SK-N-SH (cell line): ENCODE measurements around the gene DENND5A. TPM values are rescaled to one million over a fixed set of nuclear protein-coding genes. Genes with fewer than 3 reads are reported as not detected.

ENCODE experiments used
- CTCF ChIA-PET: fragments of 300-600, 350-600 bp; formaldehyde crosslinking; extraction: SDS; loops from one replicate; lab custom pipeline; 2021; lab: Yijun Ruan, JAX
- POLR2A ChIA-PET: fragments of 350-600 bp; sonication (Branson Sonifier 250); formaldehyde crosslinking; extraction: SDS; loops from one replicate; lab custom pipeline; 2020; ENCODE audit warnings: antibody characterized with exemption, inconsistent platforms; lab: Yijun Ruan, JAX
- DNase-seq: peaks from one replicate; pipeline ENCODE4 v3.0.0; 2012
- H2AFZ ChIP-seq: fragments of 200-600 bp; sonication (generic); 2 replicates; pipeline ENCODE4 v1.8.1; 2016; ENCODE audit warnings: antibody characterized with exemption, mild to moderate bottlenecking, low read depth
- H3F3A ChIP-seq: fragments of 200-600 bp; sonication (generic); replicated peaks from 2 replicates; pipeline ENCODE3; 2016; ENCODE audit warnings: antibody characterized with exemption, mild to moderate bottlenecking; ENCODE audit not compliant: insufficient read depth
- H3K27ac ChIP-seq, 2 experiments: fragments of 200-500 bp in 1 of 2; fragments of 200-600 bp in 1 of 2; sonication (Bioruptor generic) in 1 of 2; sonication (generic), shearing (Covaris generic) in 1 of 2; 2 replicates each; pipeline versions ENCODE4 v1.5.1 to v1.6.1; 2014 to 2016; ENCODE audit warnings: low read depth in 2 of 2, inconsistent platforms in 1 of 2, low read length in 1 of 2, mild to moderate bottlenecking in 1 of 2, mixed read lengths in 1 of 2
- H3K27me3 ChIP-seq: fragments of 200-600 bp; sonication (generic), shearing (Covaris generic); 2 replicates; pipeline ENCODE4 v1.6.1; 2016; ENCODE audit warnings: mixed run types; ENCODE audit not compliant: insufficient read depth
- H3K36me3 ChIP-seq, 2 experiments: fragments of 200-500 bp in 1 of 2; fragments of 200-600 bp in 1 of 2; sonication (Bioruptor generic) in 1 of 2; sonication (generic) in 1 of 2; replicated peaks in 1 of 2; 2 replicates each; pipeline versions ENCODE3 to v1.5.1; 2014 to 2016; ENCODE audit warnings: low read length in 1 of 2, mild to moderate bottlenecking in 1 of 2; ENCODE audit not compliant: insufficient read depth in 2 of 2, control insufficient read depth in 1 of 2
- H3K4me1 ChIP-seq, 2 experiments: fragments of 200-500 bp in 1 of 2; fragments of 200-600 bp in 1 of 2; sonication (Bioruptor generic) in 1 of 2; sonication (generic), shearing (Covaris generic) in 1 of 2; 2 replicates each; pipeline versions ENCODE4 v1.5.1 to v1.6.1; 2014 to 2016; ENCODE audit warnings: low read depth in 1 of 2, low read length in 1 of 2, mixed run types in 1 of 2; ENCODE audit not compliant: insufficient read depth in 2 of 2, control insufficient read depth in 1 of 2
- H3K4me2 ChIP-seq: fragments of 200-600 bp; sonication (generic), shearing (Covaris generic); 2 replicates; pipeline ENCODE4 v1.6.1; 2017; ENCODE audit warnings: mixed run types
- H3K4me3 ChIP-seq, 2 experiments: fragments of 200-500 bp in 1 of 2; fragments of 200-600 bp in 1 of 2; sonication (Bioruptor generic) in 1 of 2; sonication (generic), shearing (Covaris generic) in 1 of 2; 2 replicates each; pipeline versions ENCODE4 v1.5.1 to v1.8.1; 2014 to 2016; ENCODE audit warnings: low read depth in 2 of 2, inconsistent platforms in 1 of 2, low read length in 1 of 2, mild to moderate bottlenecking in 1 of 2, mixed read lengths in 1 of 2, moderate library complexity in 1 of 2
- H3K79me2 ChIP-seq: fragments of 200-600 bp; sonication (generic); 2 replicates; pipeline ENCODE4 v1.8.1; 2017; ENCODE audit warnings: mild to moderate bottlenecking; ENCODE audit not compliant: insufficient read depth
- H3K9ac ChIP-seq: fragments of 200-600 bp; sonication (generic); 2 replicates; pipeline ENCODE4 v1.6.1; 2017; ENCODE audit warnings: mixed run types
- H3K9me2 ChIP-seq: fragments of 200-600 bp; sonication (generic); 2 replicates; pipeline ENCODE4 v1.6.1; 2017; ENCODE audit warnings: mixed run types
- H3K9me3 ChIP-seq: fragments of 200-600 bp; sonication (generic); 2 replicates; pipeline ENCODE4 v1.6.1; 2017; ENCODE audit warnings: mixed run types, mild to moderate bottlenecking, moderate library complexity
- H4K20me1 ChIP-seq: fragments of 200-600 bp; sonication (generic); 2 replicates; pipeline ENCODE4 v1.6.1; 2017; ENCODE audit warnings: mild to moderate bottlenecking, mixed run types; ENCODE audit not compliant: insufficient read depth
- CHD2 ChIP-seq: fragments of 150-350 bp; IDR thresholded peaks from 2 replicates; pipeline ENCODE4 v1.6.1; 2018; ENCODE audit warnings: low read length; ENCODE audit not compliant: partially characterized antibody
- EP300 ChIP-seq, 2 experiments: IDR thresholded peaks; 2 replicates each; pipeline versions ENCODE4 v1.4.0 to v1.6.1; 2012; ENCODE audit warnings: borderline replicate concordance in 1 of 2, low read depth in 1 of 2, low read length in 1 of 2
- FOXM1 ChIP-seq: IDR thresholded peaks from 2 replicates; pipeline ENCODE4 v1.4.0; 2012; ENCODE audit warnings: low read depth, mild to moderate bottlenecking
- GATA2 ChIP-seq: sonication (generic); formaldehyde crosslinking; IDR thresholded peaks from 2 replicates; pipeline ENCODE4 v1.5.0; 2020; ENCODE audit warnings: mild to moderate bottlenecking, missing genetic modification reagents
- JUND ChIP-seq: IDR thresholded peaks from 2 replicates; pipeline ENCODE4 v1.4.0; 2012
- MXI1 ChIP-seq: IDR thresholded peaks from 2 replicates; pipeline ENCODE4 v1.6.1; 2012; ENCODE audit warnings: mild to moderate bottlenecking, low read depth, low read length, improper control_type of control experiment
- NRF1 ChIP-seq: IDR thresholded peaks from 2 replicates; pipeline ENCODE4 v1.6.1; 2012; ENCODE audit warnings: low read depth, mild to moderate bottlenecking, low read length
- RAD21 ChIP-seq: IDR thresholded peaks from 2 replicates; pipeline ENCODE4 v1.6.1; 2012; ENCODE audit warnings: mild to moderate bottlenecking, low read length
- RXRA ChIP-seq: IDR thresholded peaks from 2 replicates; pipeline ENCODE4 v1.4.0; 2012; ENCODE audit warnings: low read depth, mild to moderate bottlenecking, borderline replicate concordance
- SIN3A ChIP-seq: IDR thresholded peaks from 2 replicates; pipeline ENCODE4 v1.6.1; 2012; ENCODE audit warnings: low read depth, mild to moderate bottlenecking, low read length, moderate library complexity, borderline replicate concordance
- SMC3 ChIP-seq: IDR thresholded peaks from 2 replicates; pipeline ENCODE4 v1.6.1; 2012; ENCODE audit warnings: low read depth, low read length, improper control_type of control experiment
- TAF1 ChIP-seq: IDR thresholded peaks from 2 replicates; pipeline ENCODE4 v1.6.1; 2012; ENCODE audit warnings: low read depth, mild to moderate bottlenecking, low read length, moderate library complexity, borderline replicate concordance
- TCF12 ChIP-seq: IDR thresholded peaks from 2 replicates; pipeline ENCODE4 v1.4.0; 2012
- WGBS: methylation state at CpG from one replicate; pipeline ENCODE4 v1.1.6; 2017; ENCODE audit warnings: low lambda C conversion rate; 5-methylcytosine and 5-hydroxymethylcytosine counted together
- polyA plus RNA-seq, 3 experiments: library from polyadenylated mRNA; depleted of rRNA; stranded (reverse); fragments of >200 nt; gene quantifications; 2 replicates each; pipeline ENCODE4 v1.2.3, GENCODE V29; 2012
- TF ChIP-seq, protein P1 (sequence below): IDR thresholded peaks from 2 replicates; pipeline ENCODE4 v1.4.0; 2012; ENCODE audit warnings: low read depth, borderline replicate concordance

Gene DENND5A
- polyA plus RNA-seq, 1 of the 3 experiments (the other 2 are of a cell fraction), result 110 TPM

DNA sequence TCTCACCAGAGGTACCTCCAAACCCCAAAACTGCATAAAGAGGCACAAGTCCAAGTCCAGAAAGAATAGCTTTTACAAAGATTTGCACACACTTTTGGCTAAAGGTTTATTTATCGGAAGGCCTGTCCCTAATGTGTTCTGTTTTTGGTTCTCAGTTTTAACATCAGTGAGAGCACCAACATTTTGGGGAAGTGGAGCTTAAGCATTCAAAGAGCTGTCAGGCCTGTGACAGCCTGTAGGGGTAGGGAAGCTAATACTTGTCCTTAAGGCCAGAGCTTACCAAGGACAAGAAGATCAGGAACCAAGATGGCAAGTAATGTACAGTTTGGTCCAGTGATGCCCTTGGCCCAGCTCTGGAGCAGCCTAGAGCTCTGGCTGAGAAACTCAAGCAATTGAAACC lies 134.9 kb downstream of the DENND5A start:
- H3K79me2 ChIP-seq, result no peaks in the 10 kb centered on the region
- H3K4me2 ChIP-seq, result no peak overlapping the region
- H3K27me3 ChIP-seq, result no peaks in the 10 kb centered on the region
- H3K4me1 ChIP-seq, result no peaks in the 10 kb centered on the region
- H3K9me2 ChIP-seq, result no peaks in the 10 kb centered on the region
- H3K27ac ChIP-seq, result no peak overlapping the region
- H3K4me3 ChIP-seq, result no peak overlapping the region
- no peaks in the 10 kb centered on the region for H3K9me3 ChIP-seq
- H2AFZ ChIP-seq, result no peak overlapping the region
- H3F3A ChIP-seq, result no peaks in the 10 kb centered on the region
- 100% methylated on average over 1 of the region's 1 CpG for WGBS
- DNase-seq, result no peak
- no peak overlapping the region for H3K9ac ChIP-seq
- no peaks in the 10 kb centered on the region for H4K20me1 ChIP-seq
- ChIA-PET POLR2A (no interaction called here), CTCF (interaction anchor here (0.8 to 4.1 kb wide), 7 partner anchors 9 to 215 kb away, joined by 3 to 17 read pairs (median 4); no protein-coding TSS in a partner anchor)
- no peak for TF ChIP-seq EP300 (IDR thresholded peaks at IDR 0.05; ENCODE audit: borderline replicate concordance in 1 of 2, low read depth in 1 of 2, low read length in 1 of 2)
- no peak for TF ChIP-seq RAD21
- no peak for TF ChIP-seq CHD2
- TF ChIP-seq SIN3A, result no peak
- no peak for TF ChIP-seq FOXM1
- TF ChIP-seq MXI1, result no peak
- TF ChIP-seq RXRA, result no peak
- no peak for TF ChIP-seq TAF1
- H3K36me3 ChIP-seq, result peaks cover 0 to 27% of the 10 kb centered on the region in 2 experiments

DNA sequence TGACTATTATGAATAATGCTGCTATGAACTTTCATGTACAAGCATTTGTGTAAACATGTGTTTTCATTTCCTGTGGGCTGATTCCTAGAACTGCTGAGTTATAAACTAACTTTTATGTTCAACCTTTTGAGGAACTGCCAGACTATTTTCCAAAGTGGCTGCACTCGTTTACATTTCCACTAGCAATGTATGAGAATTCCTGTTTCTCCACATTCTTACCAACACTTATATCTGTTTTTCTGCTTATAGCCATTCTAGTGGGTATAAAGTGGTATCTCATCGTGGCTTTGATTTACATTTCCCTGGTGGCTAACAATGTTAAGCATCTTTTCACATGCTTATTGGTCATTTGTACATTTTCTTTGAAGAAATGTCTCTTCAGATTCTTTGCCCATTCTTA lies 138.5 kb downstream of the DENND5A start:
- H2AFZ ChIP-seq, result no peak overlapping the region
- H3K9me3 ChIP-seq, result no peaks in the 10 kb centered on the region
- H3K4me2 ChIP-seq, result no peak overlapping the region
- no peak overlapping the region for H3K4me3 ChIP-seq
- H3K36me3 ChIP-seq, result peaks cover 0 to 9% of the 10 kb centered on the region in 2 experiments
- no peak overlapping the region for H3K27ac ChIP-seq
- no peaks in the 10 kb centered on the region for H3K4me1 ChIP-seq
- H4K20me1 ChIP-seq, result no peaks in the 10 kb centered on the region
- DNase-seq, result no peak
- H3F3A ChIP-seq, result no peaks in the 10 kb centered on the region
- 91% methylated on average over 2 of the region's 2 CpGs for WGBS
- ChIA-PET POLR2A (no interaction called here), CTCF (interaction anchor here (2.1 to 2.7 kb wide), 2 partner anchors 11 kb away, joined by 6 to 21 read pairs; no protein-coding TSS in a partner anchor)
- H3K79me2 ChIP-seq, result no peaks in the 10 kb centered on the region
- no peak overlapping the region for H3K9ac ChIP-seq
- H3K27me3 ChIP-seq, result no peaks in the 10 kb centered on the region
- no peaks in the 10 kb centered on the region for H3K9me2 ChIP-seq
- no peak for TF ChIP-seq NRF1
- TF ChIP-seq, protein P1, sequence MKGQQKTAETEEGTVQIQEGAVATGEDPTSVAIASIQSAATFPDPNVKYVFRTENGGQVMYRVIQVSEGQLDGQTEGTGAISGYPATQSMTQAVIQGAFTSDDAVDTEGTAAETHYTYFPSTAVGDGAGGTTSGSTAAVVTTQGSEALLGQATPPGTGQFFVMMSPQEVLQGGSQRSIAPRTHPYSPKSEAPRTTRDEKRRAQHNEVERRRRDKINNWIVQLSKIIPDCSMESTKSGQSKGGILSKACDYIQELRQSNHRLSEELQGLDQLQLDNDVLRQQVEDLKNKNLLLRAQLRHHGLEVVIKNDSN, result no peak
- no peak for TF ChIP-seq SMC3
- no peak for TF ChIP-seq TCF12
- no peak for TF ChIP-seq JUND
- TF ChIP-seq SIN3A, result no peak
- no peak for TF ChIP-seq GATA2 (CRISPR knock-in tag)
